NCI-H2029 treated with DMSO at 0.1 percent for 48 hours (cell line): ENCODE data around the gene PRR16.
"Not testable (repeated sequence)": the region's sequence is repeated elsewhere in the genome, so short reads cannot be mapped to it uniquely, and the experiment has no call there.

Experiments used
- DNase-seq: peaks from one replicate; lab custom pipeline; 2025; lab: John Stamatoyannopoulos, UW

The PRR16 gene

GRCh38 chr5:120463991-120464626 is at the start of gene PRR16:
TSS of gene PRR16 (plus strand) at chr5:120464300.
- no peak for DNase-seq

- no peak for DNase-seq
Observed at GRCh38 chr5:120415985-120416384, 48.1 kb upstream of the PRR16 start.

GRCh38 chr5:120419127-120419526 is 45.0 kb upstream of the PRR16 start:
- no peak for DNase-seq

DNA sequence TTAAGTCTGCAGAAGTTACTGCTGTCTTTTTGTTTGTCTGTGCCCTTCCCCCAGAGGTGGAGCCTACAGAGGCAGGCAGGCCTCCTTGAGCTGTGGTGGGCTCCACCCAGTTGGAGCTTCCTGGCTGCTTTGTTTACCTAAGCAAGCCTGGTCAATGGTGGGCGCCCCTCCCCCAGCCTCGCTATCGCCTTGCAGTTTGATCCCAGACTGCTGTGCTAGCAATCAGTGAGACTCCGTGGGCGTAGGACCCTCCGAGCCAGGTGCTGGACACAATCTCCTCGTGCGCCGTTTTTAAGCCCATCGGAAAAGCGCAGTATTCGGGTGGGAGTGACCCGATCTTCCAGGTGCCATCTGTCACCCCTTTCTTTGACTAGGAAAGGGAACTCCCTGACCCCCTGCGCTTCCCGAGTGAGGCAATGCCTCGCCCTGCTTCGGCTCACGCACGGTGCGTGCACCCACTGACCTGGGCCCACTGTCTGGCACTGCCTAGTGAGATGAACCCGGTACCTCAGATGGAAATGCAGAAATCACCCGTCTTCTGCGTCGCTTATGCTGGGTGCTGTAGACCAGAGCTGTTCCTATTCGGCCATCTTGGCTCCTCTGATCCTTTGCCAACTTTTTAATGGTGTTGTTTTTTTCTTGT is 37.3 kb upstream of the PRR16 start:
- not testable (repeated sequence) for DNase-seq

DNA sequence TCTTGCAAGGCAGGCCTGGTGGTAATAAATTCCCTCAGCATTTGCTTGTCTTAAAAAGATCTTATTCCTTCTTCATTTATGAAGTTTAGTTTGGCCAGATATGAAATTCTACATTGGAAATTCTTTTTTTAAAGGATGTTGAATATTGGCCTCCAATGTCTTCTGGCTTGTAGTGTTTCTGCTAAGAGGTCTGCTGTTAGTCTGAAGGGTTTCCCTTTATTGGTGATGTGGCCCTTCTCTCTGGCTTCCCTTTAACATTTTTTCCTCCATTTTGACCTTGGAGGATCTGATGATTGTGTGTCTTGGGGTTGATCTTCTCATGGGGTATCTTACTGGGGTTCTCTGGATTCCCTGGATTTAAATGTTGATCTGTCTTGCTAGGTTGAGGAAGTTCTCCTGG is 33.5 kb upstream of the PRR16 start:
- DNase-seq: no peak

- no peak for DNase-seq
Observed at GRCh38 chr5:120432861-120433260, 31.2 kb upstream of the PRR16 start.

- no peak for DNase-seq
Observed at GRCh38 chr5:120435129-120435528, 29.0 kb upstream of the PRR16 start.

DNA sequence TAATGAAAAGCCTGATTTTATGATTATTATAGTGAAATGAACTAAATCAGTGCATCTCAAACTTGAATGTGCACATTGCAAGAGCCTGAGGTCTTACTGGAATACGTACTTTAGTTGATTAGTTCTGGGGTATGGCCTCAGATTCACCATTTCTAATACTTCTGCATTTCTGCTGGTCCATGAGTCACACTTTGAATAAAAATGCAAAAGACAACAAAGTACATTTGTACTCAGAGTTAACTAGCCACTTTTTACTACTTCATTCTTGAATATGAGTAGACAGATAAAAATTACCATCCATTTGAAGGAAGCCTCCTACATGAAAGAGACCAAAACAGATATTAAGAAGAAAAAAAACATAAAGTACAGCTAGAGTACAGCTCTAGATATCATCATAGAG is 27.1 kb upstream of the PRR16 start:
- DNase-seq: no peak

GRCh38 chr5:120442694-120443093 is 21.4 kb upstream of the PRR16 start:
- no peak for DNase-seq

DNA sequence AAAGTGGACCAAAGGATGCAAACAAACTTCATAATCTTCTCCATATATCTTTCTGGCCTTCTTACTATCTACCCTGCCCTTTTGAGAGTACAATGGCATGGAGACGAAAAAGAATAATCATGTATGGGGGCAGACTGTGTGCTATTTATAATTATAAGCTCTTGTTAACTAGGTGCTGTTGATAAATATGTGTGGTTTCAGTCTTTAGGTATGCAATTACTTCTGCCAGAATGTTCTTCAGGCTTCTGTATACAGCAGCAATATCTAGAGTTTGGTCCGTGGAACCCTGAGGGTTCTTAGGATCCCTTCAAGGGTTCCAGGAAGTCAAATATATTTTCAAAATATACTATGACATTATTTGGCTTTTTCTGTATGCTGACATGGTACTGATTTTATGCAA is 20.5 kb upstream of the PRR16 start:
- no peak for DNase-seq

GRCh38 chr5:120446068-120446492 is 18.0 kb upstream of the PRR16 start:
- DNase-seq: no peak

DNA sequence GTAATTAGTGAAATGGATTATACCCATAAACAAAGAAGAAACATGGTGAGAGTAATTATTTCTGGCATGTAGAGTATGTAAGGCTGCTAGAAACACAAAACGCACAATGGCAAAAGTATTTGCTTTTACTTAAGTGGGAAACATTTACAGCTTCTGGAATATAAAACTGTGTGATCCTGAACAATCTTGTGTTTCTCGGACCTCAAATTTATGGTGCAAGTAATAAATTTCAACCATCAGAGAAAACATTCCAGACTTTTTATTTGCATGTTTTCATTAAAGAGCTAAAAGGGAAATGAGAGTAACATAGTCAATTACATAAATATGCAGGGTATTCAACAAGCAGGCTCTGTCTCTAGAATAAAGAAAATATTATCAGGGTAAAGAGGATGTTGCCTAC is 17.2 kb upstream of the PRR16 start:
- DNase-seq: no peak

GRCh38 chr5:120447706-120448239 is 16.3 kb upstream of the PRR16 start:
- DNase-seq: no peak

DNA sequence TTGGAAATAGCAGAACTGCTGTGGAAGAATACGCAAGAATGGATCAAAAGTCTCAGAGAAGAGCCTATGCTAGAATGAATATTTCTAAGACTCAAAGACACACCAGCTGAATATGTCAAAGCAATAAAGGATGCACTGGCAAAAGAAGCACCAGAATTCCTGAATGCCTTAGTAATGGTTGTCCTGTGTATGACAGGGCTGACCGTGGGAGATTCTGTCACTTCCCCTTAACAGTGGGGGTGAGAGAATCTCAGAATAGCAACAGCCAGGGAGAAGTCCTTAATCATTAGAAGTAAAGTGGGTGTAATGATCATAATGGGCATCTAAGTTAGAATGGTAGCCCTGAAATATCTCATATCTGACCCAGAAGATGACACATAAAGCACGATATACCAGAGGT is 14.6 kb upstream of the PRR16 start:
- DNase-seq: no peak

GRCh38 chr5:120450910-120451309 is 13.2 kb upstream of the PRR16 start:
- no peak for DNase-seq

- DNase-seq: no peak
Observed at GRCh38 chr5:120451445-120451844, 12.7 kb upstream of the PRR16 start.

GRCh38 chr5:120452471-120452870 is 11.6 kb upstream of the PRR16 start:
- no peak for DNase-seq

DNA sequence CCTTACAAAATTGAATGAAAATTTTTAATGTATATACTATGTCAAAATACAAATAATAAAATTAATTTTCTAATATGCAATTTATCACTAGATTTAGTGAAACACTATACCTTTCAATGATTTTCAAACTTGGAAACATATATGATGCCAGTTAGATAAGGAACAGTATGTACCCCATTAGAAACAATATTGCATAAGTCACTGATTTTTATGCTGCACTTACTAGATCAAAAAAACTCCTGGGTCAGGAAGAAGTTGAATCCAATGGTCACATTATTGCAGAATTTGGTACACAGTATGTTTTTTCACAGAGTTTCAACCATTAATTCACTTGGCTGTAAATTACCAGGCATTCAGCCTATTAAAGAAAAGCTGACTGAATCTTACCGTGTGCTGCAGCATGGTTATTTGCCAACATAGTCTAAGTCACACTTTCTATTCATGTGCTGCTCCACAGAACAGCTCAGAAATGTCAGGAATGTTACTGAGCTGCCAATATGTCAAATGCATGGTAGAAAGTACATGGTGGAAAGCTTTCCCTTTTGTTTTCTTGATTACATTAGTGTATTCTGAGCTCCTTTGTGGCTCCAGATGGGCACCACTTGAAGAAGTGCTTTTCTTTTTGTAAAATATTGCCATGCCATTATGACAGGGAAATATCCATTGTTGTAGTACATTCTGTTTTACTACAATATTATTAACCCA is 9.9 kb upstream of the PRR16 start:
- DNase-seq: no peak

DNA sequence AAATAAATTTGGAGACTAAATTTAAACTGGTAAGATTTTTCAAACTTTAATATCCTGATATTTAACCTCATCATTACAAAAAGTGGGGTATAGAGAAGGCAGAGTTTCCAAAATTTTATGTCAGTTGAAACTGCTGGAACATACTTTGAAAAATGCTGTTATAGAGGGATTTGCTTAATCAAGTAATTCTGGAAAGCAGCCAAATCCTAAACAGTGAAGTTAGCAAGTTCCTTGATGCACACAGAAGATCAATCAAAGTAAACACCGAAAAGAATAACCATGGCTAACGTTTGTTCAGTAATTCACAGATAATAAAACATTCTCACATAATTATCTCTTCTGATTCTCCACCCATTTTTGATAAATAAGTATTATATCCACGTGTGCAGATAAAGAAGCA is 8.1 kb upstream of the PRR16 start:
- DNase-seq: no peak

DNA sequence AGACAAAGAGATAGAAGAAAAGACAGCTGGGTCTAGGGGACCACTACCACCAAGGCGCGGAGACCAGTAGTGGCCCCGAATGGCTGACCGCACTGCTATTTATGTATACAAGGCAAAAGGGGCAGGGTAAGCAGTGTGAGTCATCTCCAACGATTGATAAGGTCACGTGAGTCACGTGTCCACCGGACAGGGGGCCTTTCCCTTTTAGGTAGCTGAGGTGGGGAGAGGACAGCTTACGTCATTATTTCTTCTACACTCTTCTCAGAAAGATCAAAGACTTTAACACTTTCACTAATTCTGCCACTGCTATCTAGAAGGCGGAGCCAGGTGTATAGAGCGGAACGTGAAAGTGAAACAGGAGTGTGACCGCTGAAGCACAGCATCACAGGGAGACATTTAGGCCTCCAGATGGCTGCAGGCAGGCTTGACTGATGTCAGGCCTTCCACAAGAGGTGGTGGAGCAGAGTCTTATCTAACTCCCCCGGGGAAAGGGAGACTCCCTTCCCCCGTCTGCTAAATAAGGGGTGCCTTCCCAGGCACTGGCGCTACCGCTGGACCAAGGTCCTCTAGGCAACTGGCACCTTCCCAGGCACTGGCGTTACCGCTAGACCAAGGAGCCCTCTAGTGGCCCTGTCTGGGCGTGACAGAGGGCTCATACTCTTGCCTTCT is 6.1 kb upstream of the PRR16 start:
- DNase-seq: peak; percentile 21

DNA sequence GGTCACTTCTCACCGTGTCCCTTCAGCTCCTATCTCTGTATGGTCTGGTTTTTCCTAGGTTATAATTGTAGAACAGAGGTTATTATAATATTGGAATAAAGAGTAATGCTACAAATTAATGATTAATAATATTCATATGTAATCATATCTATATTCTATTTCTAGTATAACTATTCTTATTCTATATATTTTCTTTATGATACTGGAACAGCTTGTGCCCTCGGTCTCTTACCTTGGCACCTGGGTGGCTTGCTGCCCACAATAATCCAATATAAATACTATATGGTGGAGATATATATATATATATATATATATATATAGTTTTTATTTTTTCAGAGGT is 5.6 kb upstream of the PRR16 start:
- DNase-seq: not testable (repeated sequence)

DNA sequence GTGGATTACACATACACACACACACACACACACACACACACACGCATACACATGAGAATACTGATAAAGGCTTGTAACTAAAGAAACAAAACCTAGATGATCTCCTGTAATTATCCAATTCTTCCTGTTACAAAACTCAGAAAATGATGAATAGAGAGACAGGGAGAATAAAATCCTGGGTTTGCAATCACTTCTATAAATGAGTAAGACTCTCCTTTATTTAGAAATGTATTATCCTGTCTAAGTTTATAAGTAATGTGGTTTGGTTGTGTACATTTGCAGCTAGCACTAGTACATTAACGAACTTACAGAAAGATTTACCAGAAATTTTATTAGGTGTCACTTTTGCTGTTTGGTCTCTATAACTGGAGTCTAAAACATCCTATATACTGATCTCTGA is 2.8 kb upstream of the PRR16 start:
- DNase-seq: no peak
